Measurements from ENCODE around the gene PTDSS2. TPM values are rescaled to one million over a fixed set of nuclear protein-coding genes. Genes with fewer than 3 reads are reported as not detected.
"Not testable (repeated sequence)": the region's sequence is repeated elsewhere in the genome, so short reads cannot be mapped to it uniquely, and the experiment has no call there.

The PTDSS2 gene
- polyA plus RNA-seq, 1 experiment, result 25.8 TPM

DNA sequence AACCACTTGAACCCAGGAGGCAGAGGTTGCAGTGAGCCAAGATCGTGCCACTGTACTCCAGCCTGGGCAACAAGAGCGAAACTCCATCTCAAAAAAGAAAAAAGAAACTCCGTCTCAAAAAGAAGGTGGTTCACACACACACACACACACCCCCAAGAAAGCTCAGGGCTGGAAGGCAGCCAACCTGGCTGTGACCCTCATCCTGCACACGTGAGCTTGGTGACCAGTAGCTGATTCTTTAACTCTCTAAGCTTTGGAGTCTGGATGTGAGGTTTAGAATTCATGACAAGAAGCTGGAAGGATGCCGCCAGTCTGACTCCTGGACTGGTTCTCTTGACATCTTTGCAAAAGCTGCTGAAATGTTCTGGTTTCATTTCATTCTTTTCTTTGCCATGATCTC, 58.9 kb downstream of the PTDSS2 start:
- H3K27me3 ChIP-seq (ENCODE audit: control insufficient read depth, insufficient read depth, low read length), result no peaks in the 10 kb centered on the region
- ChIA-PET POLR2A (interaction anchor here (0.6 kb wide), 1 partner anchor 241 kb away, joined by 17 read pairs; no protein-coding TSS in a partner anchor), CTCF (interaction anchor here (0.9 to 3.8 kb wide), 3 partner anchors 9 to 61 kb away, joined by 3 to 11 read pairs (median 6); no protein-coding TSS in a partner anchor)
- TF ChIP-seq, protein P1, sequence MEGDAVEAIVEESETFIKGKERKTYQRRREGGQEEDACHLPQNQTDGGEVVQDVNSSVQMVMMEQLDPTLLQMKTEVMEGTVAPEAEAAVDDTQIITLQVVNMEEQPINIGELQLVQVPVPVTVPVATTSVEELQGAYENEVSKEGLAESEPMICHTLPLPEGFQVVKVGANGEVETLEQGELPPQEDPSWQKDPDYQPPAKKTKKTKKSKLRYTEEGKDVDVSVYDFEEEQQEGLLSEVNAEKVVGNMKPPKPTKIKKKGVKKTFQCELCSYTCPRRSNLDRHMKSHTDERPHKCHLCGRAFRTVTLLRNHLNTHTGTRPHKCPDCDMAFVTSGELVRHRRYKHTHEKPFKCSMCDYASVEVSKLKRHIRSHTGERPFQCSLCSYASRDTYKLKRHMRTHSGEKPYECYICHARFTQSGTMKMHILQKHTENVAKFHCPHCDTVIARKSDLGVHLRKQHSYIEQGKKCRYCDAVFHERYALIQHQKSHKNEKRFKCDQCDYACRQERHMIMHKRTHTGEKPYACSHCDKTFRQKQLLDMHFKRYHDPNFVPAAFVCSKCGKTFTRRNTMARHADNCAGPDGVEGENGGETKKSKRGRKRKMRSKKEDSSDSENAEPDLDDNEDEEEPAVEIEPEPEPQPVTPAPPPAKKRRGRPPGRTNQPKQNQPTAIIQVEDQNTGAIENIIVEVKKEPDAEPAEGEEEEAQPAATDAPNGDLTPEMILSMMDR (IDR thresholded peaks at IDR 0.05; ENCODE audit: insufficient read depth, low read depth, low read length), result no peak
- DNase-seq (ENCODE audit: low read depth), result no peak
- peaks cover 4% of the 10 kb centered on the region for H3K36me3 ChIP-seq (ENCODE audit: control insufficient read depth, insufficient read depth, low read length)
- H3K4me3 ChIP-seq (ENCODE audit: low read depth, low read length), result no peak overlapping the region

DNA sequence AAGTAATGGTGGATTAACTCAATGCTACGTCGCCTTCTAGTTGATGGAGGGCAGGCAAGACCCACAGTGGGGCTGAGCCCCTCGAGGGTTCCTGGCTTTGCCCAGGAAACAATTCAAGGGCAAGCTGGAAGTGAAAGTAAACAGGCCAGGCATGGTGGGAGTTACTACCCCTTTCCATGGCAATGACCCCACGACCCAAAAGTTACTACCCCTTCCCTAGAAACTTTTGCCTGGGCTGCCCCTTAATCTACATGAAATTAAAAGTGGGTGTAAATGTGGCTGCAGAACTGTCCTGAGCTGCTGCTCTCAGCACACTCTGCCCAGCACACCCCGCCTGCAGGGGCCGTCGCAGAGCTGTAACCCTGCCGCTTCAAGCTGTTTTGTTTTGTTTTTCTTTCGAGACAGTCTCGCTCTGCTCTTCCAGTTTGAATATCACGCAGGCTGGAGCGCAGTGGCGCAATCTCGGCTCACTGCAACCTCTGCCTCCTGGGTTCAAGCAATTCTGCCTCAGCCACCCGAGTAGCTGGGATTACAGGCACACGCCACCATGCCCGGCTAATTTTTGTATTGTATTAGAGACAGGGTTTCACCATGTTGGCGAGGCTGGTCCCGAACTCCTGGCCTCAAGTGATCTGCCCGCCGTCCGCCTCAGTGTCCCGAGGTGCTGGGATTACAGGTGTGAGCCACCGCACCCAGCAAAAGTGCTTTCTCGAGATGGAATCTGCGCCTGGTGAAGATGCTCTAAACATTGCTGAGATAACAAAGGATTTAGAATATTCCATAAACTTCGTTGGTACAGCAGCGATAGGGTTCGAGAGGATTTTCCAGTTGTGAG, 62.9 kb downstream of the PTDSS2 start:
- TF ChIP-seq, protein P1 (IDR thresholded peaks at IDR 0.05; ENCODE audit: insufficient read depth, low read depth, low read length), result no peak
- H3K4me3 ChIP-seq (ENCODE audit: low read depth, low read length), result no peak overlapping the region
- H3K36me3 ChIP-seq (ENCODE audit: control insufficient read depth, insufficient read depth, low read length), result peaks cover 5% of the 10 kb centered on the region
- H3K27me3 ChIP-seq (ENCODE audit: control insufficient read depth, insufficient read depth, low read length), result no peaks in the 10 kb centered on the region
- POLR2A ChIA-PET, result no interaction called here
- no peak for DNase-seq (ENCODE audit: low read depth)
- CTCF ChIA-PET, result no interaction called here

DNA sequence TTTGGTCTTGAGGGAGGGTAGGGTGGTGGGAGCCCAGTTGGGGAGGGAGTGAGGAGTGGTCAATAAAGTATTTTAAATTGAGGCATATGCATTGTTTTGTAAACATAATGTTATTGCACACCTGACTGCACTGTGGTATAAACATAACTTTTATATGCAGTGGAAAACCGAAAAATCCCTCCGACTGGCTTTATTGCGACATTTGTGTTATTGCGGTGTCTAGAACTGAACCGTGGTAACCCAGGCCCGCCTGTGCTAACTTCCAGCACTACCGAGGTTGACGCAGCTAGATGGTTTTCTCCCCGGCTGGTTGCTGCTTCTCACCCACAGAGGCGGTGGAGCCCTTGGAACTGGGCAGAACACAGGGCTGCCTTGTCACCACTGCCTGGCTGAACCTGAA, 64.5 kb downstream of the PTDSS2 start:
- no peak overlapping the region for H3K4me3 ChIP-seq (ENCODE audit: low read depth, low read length)
- DNase-seq (ENCODE audit: low read depth), result no peak
- peaks cover 5% of the 10 kb centered on the region for H3K36me3 ChIP-seq (ENCODE audit: control insufficient read depth, insufficient read depth, low read length)
- ChIA-PET CTCF (no interaction called here), POLR2A (no interaction called here)
- no peaks in the 10 kb centered on the region for H3K27me3 ChIP-seq (ENCODE audit: control insufficient read depth, insufficient read depth, low read length)
- TF ChIP-seq, protein P1 (IDR thresholded peaks at IDR 0.05; ENCODE audit: insufficient read depth, low read depth, low read length), result no peak

DNA sequence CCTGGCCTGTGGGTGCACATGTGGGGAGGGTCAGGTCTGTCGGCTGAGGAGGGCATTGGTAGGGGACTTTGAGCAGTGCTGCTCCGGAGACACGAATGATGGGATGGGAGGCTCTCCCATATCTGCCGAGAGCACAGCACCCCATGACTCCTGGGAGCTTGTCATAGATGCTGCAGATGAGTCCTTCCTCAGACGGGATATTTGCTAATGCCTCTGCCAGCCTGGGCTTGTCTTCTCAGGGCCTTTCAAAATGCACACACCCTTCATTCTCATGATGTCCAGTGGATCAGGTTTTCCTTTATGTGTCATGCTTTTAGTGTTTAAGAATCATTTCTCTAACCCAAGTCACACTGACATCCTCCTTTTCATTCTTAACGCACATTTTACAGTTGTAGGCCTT, 65.1 kb downstream of the PTDSS2 start:
- CTCF ChIA-PET, result no interaction called here
- Histone ChIP-seq H3K27me3 (ENCODE audit: control insufficient read depth, insufficient read depth, low read length) (no peaks in the 10 kb centered on the region), H3K36me3 (ENCODE audit: control insufficient read depth, insufficient read depth, low read length) (peaks cover 4% of the 10 kb centered on the region), H3K4me3 (ENCODE audit: low read depth, low read length) (no peak overlapping the region)
- TF ChIP-seq, protein P1 (IDR thresholded peaks at IDR 0.05; ENCODE audit: insufficient read depth, low read depth, low read length), result no peak
- POLR2A ChIA-PET, result no interaction called here
- no peak for DNase-seq (ENCODE audit: low read depth)

DNA sequence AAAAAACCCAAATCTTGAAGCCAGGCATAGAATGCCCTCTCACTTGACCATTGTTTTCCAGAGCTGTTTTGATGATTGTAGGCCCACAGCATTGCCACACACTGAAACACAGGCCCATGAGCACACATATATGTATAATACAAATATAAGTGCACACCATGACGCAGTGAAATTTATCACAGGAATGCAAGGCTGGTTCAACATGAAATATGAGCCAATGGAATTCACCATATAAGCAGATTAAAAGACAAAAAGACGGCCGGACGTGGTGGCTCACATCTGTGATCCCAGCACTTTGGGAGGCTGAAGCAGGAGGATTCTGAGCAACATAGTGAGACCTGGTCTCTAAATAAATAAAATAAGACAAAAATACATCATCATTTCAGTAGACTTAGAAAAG, 66.3 kb downstream of the PTDSS2 start:
- Histone ChIP-seq H3K27me3 (ENCODE audit: control insufficient read depth, insufficient read depth, low read length) (no peaks in the 10 kb centered on the region), H3K4me3 (ENCODE audit: low read depth, low read length) (no peak overlapping the region), H3K36me3 (ENCODE audit: control insufficient read depth, insufficient read depth, low read length) (peaks cover 4% of the 10 kb centered on the region)
- no peak for DNase-seq (ENCODE audit: low read depth)
- CTCF ChIA-PET, result no interaction called here
- TF ChIP-seq, protein P1 (IDR thresholded peaks at IDR 0.05; ENCODE audit: insufficient read depth, low read depth, low read length), result no peak
- POLR2A ChIA-PET, result no interaction called here

DNA sequence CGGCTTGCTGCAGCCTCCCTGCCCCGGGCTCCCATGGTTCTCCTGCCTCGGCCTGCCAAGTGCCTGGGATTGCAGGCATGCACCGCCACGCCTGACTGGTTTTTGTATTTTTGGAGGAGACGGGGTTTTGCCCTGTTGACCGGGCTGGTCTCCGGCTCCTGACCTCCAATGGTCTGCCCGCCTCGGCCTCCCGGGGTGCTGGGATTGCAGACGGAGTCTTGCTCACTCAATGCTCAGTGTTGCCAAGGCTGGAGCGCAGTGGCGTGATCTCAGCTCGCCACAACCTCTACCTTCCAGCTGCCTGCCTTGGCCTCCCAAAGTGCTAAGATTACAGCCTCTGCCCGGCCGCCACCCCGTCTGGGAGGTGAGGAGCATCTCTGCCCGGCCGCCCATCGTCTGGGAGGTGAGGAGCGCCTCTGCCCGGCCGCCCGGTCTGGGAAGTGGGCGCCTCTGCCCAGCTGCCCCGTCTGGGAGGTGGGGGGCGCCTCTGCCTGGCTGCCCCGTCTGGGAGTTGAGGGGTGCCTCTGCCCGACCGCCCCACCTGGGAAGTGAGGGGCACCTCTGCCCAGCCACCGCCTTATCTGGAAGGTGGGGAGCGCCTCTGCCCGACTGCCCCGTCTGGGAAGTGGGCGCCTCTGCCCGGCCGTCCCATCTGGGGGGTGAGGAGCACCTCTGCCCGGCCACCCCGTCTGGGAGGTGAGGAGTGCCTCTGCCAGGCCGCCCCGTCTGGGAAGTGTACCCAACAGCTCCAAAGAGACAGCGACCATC, 67.0 kb downstream of the PTDSS2 start:
- H3K4me3 ChIP-seq (ENCODE audit: low read depth, low read length); H3K27me3 ChIP-seq (ENCODE audit: control insufficient read depth, insufficient read depth, low read length); H3K36me3 ChIP-seq (ENCODE audit: control insufficient read depth, insufficient read depth, low read length); DNase-seq (ENCODE audit: low read depth); CTCF ChIA-PET; POLR2A ChIA-PET: not testable (repeated sequence)
